Esophagus mucosa (tissue), 1 donor: ENCODE results near the gene GSS. TPM values are rescaled to one million over a fixed set of nuclear protein-coding genes. Genes with fewer than 3 reads are reported as not detected.
A peak's percentile ranks its signal among the peaks of the same experiment; 100 is the strongest.

ENCODE experiments used
- ATAC-seq: fragments of 200-7000 bp; cut with Tn5 transposase; one replicate; pipeline ENCODE4 v1.9.1; 2020
- total RNA-seq: library from RNA; stranded (reverse); gene quantifications from one replicate; pipeline ENCODE4 v1.2.4, GENCODE V29; 2023
- donor health status: DM: yes; HTN: yes; CAD: no.

Gene GSS
- total RNA-seq, 1 donor from 2014 or later = 56.9 TPM

GRCh38 chr20:34993941-34994508, 38.4 kb upstream of the GSS start:
- ATAC-seq = no peak

GRCh38 chr20:34992751-34993417, 37.3 kb upstream of the GSS start:
- no peak for ATAC-seq

GRCh38 chr20:34990661-34991214, 35.1 kb upstream of the GSS start:
- ATAC-seq = no peak

- no peak for ATAC-seq
Measured at GRCh38 chr20:34990231-34990630, 34.6 kb upstream of the GSS start.

GRCh38 chr20:34989670-34990069, 34.1 kb upstream of the GSS start:
- ATAC-seq = no peak

- ATAC-seq = no peak
Measured at GRCh38 chr20:34989118-34989517, 33.5 kb upstream of the GSS start.

GRCh38 chr20:34988191-34988540, 32.6 kb upstream of the GSS start:
- no peak for ATAC-seq

GRCh38 chr20:34987288-34988190, 31.9 kb upstream of the GSS start:
- ATAC-seq = no peak

- no peak for ATAC-seq
Measured at GRCh38 chr20:34986311-34987287, 31.0 kb upstream of the GSS start.

GRCh38 chr20:34985461-34986310, 30.1 kb upstream of the GSS start:
- ATAC-seq = no peak

- peak; percentile 14 for ATAC-seq
Measured at GRCh38 chr20:34984756-34985261, 29.2 kb upstream of the GSS start.

- peak; percentile 67 for ATAC-seq
Measured at GRCh38 chr20:34983995-34984735, 28.6 kb upstream of the GSS start.

- no peak for ATAC-seq
Measured at GRCh38 chr20:34983089-34983820, 27.6 kb upstream of the GSS start.

- no peak for ATAC-seq
Measured at GRCh38 chr20:34982270-34983088, 26.9 kb upstream of the GSS start.

- no peak for ATAC-seq
Measured at GRCh38 chr20:34980543-34981233, 25.1 kb upstream of the GSS start.

GRCh38 chr20:34979366-34980153, 24.0 kb upstream of the GSS start:
- ATAC-seq = peak; percentile 6
